Fibroblast of skin of right biceps (primary cell): Measurements from ENCODE around the gene CDKN1A.
"Not testable (repeated sequence)": the region's sequence is repeated elsewhere in the genome, so short reads cannot be mapped to it uniquely, and the experiment has no call there.

Experiments
- DNase-seq: peaks from one replicate; pipeline ENCODE4 v3.0.0-alpha.2; 2013

The CDKN1A gene

DNA sequence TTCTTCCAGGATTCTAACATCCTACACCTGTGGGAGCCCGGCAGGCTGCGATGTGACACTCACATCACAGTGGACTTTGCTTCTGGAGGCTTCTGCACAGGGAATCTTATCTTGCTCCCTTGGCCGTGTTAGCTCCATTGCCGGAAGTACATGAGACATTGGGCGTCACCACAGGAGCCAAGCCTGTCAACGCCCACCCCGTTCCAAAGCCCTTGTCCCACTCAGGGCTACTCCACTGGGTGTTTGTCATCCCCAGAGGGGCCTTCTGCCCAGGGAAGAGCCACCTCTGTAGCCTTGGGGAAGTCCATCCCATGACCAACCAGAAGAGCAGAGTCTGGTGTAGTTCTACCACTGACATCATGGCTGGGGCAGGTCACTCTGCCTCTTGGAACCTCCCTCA, 20.8 kb downstream of the CDKN1A start:
- DNase-seq: no peak

DNA sequence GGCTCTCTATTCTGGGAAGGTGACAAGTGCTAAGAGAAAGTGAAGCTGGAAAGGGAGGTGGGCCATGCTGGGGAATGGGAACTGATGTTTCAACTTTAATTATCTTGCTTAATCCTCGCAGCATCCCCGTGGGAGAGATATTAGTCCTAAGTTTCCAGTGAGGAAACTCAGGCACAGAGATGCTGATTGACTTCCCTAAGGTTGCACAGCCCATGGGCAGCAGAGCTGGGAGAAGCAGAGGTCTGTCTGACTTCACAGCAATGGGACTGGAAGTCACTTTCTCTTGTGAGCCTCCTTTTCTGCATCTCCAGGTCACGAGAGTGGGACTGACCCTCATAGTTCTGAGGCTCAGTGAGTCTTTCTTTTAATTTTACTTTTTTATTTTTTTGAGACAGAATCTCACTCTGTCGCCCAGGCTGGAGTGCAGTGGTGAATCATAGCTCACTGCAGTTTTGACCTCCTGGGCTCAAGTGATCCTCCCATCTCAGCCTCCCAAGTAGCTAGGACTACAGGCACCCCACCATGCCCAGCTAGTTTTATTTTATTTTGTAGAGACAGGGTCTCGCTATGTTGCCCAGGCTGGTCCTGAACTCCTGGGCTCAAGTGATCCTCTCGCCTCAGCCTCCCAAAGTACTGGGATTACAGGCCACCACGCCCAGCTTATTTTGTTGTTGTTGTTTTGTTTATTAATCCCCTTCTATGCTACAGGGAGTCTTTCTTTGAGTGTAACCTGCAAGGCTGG, 21.7 kb downstream of the CDKN1A start:
- no peak for DNase-seq

DNA sequence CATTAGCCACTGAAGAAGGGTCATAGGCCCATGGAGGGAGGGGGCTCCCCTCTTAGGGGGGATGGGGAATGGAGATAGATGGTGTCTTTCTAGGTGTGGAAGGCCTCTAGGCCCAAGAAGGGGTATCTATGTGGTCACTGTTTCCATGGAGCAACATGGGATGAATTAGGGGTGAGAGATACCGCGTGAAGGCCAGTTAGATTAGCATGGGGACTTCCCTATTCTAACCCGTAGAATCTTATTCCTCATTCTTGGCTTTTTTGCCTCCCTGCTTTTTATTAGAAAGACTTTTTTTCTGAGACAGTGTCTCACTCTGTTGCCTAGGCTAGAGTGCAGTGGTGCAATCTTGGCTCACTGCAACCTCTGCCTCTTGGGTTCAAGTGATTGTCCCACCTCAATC, 22.3 kb downstream of the CDKN1A start:
- DNase-seq: no peak

DNA sequence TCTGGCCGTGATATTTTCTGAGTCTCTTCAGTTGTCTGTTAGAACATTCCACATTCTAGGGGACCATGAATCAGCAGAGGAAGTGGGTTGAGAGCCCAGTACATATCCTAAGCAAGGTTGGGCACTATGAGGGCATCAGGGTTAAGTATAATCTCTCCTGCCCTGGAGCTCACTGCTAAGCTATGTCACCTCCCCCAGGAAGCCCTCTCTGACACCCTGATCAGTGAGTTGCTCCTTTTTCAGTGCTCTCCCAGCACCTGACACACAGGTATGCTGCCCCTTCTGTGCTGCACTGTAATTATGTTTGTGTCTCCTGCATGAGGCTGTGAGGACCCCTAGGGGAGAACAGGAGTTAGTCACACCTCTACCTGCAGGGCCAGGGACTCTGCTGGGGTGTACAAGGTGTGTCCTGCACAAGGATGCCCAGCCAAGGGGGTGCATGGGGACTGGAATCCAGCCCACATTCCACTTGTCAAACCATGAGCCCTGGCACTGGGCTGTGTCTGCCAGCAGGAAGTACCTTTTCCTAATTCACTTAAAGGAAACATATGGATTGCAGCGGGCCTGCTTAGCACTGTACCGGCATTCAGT, 23.0 kb downstream of the CDKN1A start:
- DNase-seq: peak; percentile 25

DNA sequence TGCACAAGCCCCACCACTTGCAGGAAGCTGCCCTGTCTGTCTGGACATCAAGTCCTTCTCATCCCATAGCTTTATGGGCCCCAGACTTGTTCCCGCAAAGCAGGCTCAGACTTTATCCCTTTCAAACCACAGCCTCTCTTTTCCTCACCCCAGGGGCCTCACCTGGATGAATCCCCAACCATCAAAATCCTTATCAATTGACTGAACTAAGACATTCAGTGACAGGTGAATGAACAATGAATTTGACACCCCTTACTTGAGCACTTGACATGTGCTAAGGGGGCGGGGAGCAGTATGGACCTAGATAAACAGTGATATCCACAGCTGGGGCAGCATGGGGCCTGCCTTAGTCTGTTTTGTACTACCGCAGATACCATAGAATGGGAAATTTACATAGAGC, 24.1 kb downstream of the CDKN1A start:
- DNase-seq: no peak

DNA sequence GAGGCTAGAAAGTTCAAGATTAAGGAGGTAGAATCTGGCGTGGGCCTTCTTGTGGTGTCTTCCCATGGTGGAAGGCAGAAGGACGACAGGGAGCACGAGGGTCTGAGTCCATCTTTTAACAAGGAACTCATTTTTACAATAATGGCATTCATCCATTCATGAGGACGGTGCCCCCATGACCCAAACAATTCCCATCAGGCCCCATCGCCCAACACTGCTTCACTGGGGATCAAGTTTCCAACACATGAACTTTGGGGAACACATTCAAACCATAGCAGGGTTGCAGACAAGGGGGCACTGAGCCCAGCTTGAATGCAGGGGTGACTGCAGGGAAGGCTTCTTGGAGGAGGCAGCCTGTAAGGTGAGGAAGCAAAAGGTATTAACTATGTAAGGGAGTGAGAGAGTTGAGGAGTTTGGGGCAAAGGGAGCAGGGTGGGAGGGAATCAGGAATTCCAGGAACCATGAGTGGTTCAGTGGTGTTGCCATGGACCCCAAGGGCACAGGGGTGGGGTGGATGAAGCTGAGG, 24.6 kb downstream of the CDKN1A start:
- no peak for DNase-seq

DNA sequence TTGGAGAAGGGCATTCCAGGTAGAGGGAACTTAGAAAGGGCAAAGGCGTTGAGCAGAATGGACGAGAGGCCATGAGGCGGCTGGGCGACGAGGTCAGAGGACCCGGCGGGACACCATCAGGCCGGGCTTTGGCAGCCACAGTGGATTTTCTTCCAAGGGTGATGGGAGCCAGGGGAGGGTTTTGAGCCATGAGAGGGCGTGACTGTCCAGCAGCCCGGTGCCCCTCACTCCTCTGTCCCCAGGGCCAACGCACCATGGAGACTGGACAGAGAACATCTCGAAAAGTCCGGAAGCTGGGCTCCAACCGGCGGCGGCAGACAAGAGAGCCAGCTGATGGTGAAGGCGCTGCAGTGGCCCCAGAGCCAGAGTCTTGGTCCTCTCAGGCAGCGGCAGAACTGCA, 25.5 kb downstream of the CDKN1A start:
- no peak for DNase-seq

DNA sequence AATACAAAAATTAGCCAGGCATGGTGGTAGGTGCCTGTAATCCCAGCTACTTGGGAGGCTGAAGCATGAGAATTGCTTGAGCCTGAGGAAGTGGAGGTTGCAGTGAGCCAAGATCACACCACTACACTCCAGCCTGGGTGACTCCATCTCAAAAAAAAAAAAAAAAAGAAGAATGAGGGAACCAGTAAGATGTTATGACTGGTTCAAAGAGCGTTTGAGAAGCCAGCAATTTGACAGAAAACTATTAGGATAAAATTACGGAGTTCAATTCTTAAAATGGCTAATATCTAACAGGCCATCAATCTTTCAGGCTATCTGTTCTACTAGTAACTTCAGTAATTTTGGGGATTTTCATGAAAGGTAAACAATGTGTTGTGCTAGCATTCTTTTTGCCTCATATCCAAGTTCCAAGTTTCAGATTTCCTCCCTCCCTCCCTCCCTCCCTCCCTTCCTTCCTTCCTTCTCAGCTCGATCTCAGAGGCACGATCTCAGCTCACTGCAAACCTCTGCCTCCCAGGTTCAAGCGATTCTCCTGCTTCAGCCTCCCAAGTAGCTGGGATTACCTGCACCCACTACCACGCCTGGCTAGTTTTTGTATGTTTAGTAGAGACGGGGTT, 26.6 kb downstream of the CDKN1A start:
- DNase-seq: not testable (repeated sequence)

DNA sequence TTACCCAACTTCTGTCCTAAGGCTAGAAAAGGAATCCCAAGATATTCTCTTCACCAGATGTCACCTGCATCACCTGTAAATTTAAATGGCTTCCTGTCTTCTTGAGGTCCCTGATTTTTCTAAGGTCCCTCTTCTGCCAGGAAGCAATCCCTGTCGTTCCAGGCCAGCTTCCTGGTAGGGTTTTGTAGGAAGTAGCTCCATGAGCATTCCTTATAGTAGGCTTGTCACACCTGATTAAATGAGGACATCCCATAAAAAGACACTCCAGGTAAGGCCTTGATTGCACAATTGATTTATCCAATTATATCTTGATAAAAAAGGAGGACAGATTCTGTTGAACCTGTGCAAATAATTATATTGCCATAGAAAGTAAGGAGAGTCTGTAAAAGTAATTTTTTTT, 27.8 kb downstream of the CDKN1A start:
- DNase-seq: no peak

DNA sequence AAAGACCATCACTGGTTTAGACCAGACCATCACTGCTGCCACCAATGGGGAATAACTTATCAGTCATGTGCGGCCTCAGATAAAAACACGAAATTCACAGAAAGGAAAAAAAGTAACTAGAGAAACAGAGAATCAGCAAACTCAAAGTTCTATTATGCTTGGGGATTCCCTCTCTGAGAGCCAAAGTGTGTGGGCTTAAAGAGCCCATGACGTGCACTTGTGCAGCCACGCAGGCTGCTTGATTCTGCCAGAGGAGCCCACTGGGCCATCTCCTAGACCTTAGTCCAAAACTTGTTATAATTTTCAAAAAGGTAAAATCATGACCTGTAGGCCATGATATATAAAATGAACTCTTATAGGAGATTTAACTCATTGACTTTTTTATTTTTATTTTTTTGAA, 34.3 kb downstream of the CDKN1A start:
- DNase-seq: no peak

DNA sequence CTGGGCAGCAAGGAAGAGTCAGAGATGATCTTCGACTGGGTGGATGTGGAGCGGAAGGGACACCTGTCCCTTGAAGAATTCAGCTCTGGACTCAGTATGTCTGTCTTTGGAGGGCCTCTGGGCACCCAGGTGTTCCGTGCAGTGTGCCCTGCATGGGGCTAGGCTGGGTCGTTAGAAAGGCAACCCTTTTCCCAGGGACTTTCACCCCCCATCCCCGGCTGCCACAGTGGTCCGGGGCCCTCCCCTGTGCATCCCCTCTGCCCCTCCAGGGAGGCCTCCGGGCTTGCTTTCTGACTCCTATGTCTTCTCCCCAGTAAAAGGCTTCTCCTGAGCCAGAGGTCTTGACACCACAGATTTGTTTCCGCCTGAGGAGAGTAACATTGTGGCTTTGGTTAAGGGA, 35.3 kb downstream of the CDKN1A start:
- DNase-seq: no peak

DNA sequence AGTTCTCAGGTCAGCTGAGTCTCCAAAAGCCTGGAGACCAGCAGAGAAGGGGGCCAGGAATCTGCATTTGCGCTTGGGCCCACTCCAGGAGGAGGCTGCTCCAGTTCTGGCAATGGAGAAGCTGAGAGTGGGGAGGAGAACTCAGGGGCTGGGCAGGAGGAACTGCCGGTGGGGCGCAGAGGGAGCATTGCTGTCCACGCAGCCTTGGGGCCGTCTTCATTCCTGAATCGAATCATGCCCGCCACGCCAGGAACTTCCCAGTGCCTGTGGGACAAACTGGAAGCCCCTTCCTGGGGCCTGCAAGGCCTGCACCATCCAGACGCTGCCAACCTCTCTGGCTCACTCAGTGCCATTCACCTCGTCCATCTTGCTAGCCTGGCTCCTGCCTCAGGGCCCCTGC, 36.0 kb downstream of the CDKN1A start:
- DNase-seq: no peak

DNA sequence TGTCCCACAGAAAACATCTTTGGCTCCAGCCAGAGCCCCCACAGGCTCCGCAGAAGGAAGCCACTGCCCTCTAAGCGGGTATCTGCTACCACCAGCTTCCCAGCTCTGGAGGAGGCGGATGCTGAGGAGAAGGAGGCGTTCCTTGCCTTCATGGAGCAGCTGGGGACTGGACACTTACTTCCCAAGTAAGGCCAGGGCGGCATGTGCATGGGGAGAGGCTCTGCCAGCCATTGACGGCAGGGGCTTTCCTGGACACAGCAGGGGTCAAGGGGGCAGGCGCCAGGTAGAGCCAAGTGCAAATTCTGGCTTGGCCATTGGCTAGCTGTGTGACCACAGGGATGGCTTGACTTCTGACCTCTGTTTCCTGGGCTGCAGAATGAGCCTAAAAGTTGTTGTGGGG, 37.0 kb downstream of the CDKN1A start:
- DNase-seq: no peak

DNA sequence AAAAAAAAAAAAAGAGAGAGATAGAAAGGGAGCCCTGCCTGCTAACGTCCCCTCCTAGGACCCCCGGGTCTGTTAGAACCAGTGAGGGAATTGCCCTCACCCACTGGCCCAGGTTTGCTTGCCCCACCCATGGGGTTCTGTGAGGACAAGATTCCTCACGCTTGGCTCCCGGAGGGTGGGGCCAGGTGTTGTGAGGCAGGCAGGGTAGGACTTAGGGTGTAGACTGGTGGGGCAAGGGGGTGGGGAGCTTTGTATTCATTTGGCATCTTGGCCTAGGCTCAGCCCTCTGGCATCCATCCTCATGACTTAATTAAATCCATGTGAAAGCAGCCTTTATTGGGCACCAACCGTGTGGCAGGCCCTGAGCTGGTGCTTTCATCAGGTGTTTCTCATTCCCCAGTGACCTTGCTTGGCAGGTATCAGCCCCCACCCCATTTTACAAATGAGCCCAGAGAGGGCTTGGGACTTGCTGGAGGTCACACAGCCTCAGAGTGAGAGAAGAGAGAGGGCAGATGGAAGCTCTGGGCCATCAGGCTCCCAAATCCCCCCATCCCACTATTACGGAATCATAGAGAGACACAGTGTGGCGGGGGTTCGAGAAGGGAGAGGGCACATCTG, 38.1 kb downstream of the CDKN1A start:
- no peak for DNase-seq

DNA sequence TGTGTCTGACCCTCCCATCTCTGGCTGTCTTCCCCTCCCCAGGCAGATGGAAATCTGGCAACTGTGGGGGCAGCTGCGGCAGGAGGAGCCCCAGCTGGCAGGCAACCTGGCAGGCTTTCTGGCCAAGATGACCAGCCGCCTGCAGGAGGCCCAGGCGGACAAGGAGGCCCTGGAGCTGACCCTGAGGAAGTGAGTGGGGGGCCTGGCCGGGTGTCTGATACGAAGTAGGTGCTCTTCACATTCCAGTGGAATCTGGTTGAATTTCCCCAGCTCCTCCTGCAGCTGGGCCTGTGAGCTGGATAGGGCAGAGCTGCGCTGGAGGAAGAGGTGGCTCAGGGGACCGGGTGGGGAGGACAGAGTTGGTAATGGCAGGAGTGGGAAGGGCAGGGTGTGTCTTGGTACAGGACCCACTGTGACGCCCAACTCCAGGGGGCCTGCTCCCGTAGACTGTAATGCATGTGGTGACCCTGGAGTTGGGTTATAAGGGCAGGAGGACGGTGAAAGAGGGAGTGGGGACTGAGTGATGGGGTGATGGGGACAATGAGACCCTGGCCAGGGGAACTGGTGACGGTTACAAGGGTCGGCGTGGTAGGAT, 38.8 kb downstream of the CDKN1A start:
- no peak for DNase-seq

DNA sequence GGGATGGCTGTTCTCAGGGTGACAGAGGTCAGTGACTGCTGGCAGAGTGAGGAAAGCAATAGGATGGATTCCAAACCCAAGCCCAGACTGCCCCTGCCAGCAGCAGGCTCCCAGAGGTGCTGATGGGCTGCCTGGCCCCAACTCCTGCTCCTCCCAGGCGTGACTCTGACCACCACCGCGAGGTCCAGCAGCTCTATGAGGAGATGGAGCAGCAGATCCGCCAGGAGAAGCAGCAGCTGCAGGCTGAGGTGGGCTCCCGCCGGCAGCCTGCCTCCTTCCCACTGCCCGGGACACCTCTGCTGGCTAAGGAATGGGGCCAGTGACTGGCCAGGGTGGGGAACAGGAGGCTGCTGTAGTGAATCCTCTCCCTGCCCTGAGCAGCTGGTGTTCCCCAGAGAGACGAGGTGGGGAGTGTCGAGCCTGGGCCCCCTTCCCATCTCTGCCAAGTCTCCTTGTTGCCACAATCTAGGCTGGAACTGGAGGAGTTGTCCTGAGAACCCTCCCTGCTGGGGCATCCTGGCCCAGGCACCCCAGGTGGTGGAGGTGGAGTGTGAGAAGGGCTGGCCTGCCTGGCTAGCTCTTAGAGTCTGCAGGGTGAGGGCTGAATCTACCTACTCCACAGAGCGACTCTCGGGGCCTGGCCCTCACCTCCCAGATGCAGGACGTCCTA, 39.5 kb downstream of the CDKN1A start:
- DNase-seq: no peak

DNA sequence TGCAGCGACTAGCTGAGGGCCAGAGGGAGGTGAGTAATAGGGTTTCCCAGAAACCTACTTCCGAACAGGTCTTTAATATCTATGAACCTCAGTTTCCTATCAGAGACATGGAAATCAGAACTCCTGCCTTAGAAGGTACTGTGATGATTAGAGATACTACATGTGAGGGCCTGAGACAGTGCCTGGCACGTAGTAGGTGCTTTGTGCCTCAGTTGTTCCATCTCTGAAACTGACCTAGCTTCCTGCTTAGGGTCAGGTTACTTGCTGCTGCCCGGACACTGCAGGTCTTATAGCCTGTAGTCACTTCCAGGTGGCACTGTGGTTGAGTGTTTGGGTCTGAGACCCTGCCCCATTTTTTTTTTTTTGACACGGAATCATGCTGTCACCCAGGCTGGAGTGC, 40.0 kb downstream of the CDKN1A start:
- no peak for DNase-seq

DNA sequence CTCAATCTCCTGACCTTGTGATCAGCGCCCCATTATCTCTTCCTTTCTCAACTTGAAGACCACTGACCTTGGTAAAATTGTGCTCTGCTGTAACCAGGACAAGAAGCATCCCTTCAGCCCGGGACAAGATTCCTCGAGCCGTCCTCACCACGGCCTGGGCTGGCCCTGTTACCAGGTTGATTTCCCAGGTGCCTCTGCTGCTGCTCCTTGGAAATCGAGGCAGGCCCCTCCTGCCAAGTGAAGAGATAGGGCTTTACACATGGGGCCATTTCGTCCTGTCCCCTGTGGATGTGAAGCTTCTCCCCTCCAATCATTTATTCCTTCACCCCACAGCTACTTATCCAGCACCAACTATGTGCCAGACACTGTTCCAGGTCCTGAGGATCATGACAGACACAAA, 40.6 kb downstream of the CDKN1A start:
- no peak for DNase-seq

DNA sequence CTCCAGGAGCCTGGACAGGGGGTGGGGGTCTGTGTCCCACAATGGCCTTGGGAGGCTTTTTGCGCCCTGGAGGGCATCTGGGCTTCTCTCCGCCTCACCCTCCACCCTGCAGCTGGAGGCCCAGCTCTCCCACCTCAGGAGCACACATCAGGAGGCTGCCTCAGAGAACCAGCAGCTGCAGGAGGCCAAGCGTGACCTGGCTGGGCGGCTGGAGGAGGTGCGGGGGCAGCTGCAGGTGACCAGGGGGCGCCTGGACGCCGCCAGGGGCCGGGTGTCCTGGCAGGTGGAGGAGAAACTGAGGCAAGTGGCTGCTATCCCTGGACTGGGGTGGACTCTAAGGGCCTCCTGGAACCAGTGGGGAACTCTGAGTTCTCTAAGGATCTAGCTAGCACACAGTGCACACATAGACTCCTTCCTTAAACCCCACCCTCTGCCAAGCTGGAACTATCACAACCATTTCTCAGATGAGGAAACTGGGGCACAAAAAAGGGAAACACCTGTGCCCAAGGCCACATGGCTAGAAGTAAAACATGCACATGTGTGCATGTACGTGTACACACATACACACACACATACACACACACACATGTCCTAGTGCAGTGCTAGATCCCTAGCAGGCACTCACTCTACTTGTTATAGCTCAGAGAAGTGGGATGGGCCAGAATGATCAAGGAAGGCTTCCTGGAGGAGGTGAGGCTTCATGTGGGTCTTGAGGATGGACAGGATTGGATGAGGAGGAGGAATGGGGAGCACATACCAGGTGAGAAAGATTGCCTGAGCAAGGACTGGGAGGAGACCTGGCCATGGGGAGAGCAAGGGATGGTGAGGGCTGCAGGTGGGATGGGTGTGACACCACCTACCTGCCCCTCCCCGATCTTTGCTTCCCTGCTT, 42.0 kb downstream of the CDKN1A start:
- no peak for DNase-seq

DNA sequence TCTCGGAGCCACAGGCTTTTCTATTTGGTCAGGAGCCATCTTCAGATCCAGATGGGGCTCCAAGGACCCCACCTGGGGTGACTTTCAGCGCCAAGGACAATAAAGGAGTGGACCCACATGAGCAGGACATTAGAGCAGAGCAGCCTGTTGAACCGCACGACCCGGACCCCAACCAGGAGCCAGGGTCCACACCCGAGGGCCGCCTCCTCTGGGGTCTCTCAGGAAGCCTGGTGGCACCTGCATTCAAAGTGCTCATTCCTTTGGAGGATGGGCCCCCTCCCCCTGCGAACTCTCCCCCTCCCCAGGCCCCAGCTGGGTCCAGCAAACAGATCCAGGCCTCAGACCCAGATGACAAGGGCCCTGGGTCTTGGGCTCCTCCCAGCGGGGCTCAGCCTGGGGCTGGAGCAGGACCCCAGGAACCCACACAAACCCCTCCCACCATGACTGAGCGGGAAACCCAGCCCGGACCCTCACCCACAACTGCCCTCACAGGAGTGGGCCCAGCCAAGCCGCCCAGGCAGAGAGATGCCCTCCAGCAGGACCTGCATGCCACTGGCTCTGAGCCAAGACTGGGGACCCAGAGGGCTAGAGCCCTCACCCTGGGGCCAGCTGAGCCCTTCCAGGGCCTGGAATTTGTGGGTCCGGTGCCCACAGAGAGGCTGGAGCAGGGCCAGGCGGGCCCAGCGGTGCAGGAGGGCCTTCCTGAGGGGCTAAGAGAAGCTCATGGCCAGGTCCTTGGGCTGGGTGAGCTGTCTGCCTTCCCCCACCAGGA, 43.0 kb downstream of the CDKN1A start:
- no peak for DNase-seq

DNA sequence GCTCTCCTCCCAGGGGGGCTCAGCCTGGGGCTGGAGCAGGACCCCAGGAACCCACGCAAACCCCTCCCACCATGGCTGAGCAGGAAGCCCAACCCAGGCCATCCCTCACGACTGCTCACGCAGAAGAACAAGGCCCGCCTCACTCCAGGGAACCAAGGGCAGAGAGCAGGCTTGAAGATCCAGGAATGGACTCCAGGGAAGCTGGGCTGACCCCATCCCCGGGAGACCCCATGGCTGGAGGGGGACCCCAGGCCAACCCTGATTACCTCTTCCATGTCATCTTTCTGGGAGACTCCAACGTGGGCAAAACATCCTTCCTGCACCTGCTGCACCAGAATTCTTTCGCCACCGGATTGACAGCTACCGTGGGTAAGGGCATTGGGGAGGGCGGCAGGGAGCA, 43.9 kb downstream of the CDKN1A start:
- DNase-seq: no peak
